H1 (cell line): ENCODE measurements around the gene MAP1LC3A. TPM values are rescaled to one million over a fixed set of nuclear protein-coding genes. Genes with fewer than 3 reads are reported as not detected.

Source experiments
- CTCF ChIA-PET: fragments of 300-600 bp; sonication (Branson Sonifier 250); formaldehyde crosslinking; loops from one replicate; lab custom pipeline; 2021; ENCODE audit not compliant: partially characterized antibody; lab: Charles Lee
- POLR2A ChIA-PET: fragments of 300-600 bp; sonication (Branson Sonifier 250); formaldehyde crosslinking; loops from one replicate; lab custom pipeline; 2021; ENCODE audit warnings: inconsistent platforms; ENCODE audit not compliant: partially characterized antibody; lab: Charles Lee
- DNase-seq, 2 experiments: peaks; one replicate each; pipeline versions ENCODE4 v3.0.0 to v3.0.0-alpha.2; 2010 to 2022; ENCODE audit warnings: low spot score in 2 of 2, low read depth in 1 of 2, mixed read lengths in 1 of 2
- FAIRE-seq: peaks from 2 replicates; lab custom pipeline; 2011; peaks lifted over from hg19 to GRCh38; lab: Jason Lieb, UNC
- H2AFZ ChIP-seq: 2 replicates; pipeline ENCODE4 v1.8.1; 2012; ENCODE audit warnings: low read length, inconsistent platforms
- H2AK5ac ChIP-seq: 2 replicates; pipeline ENCODE4 v1.6.1; 2013; ENCODE audit warnings: low read depth, low read length
- H2BK120ac ChIP-seq: replicated peaks from 2 replicates; pipeline ENCODE3; 2013; ENCODE audit warnings: low read depth, low read length, inconsistent platforms
- H2BK12ac ChIP-seq: 2 replicates; pipeline ENCODE4 v1.6.1; 2013; ENCODE audit warnings: low read depth, low read length
- H2BK15ac ChIP-seq: 2 replicates; pipeline ENCODE4 v1.6.1; 2013; ENCODE audit warnings: low read length
- H2BK20ac ChIP-seq: 2 replicates; pipeline ENCODE4 v1.6.1; 2013; ENCODE audit warnings: low read length
- H2BK5ac ChIP-seq: 2 replicates; pipeline ENCODE4 v1.6.1; 2013; ENCODE audit warnings: low read depth, low read length
- H3K14ac ChIP-seq: 2 replicates; pipeline ENCODE4 v1.6.1; 2013; ENCODE audit warnings: inconsistent platforms; ENCODE audit not compliant: insufficient read length
- H3K18ac ChIP-seq: 2 replicates; pipeline ENCODE4 v1.6.1; 2013; ENCODE audit warnings: low read length; ENCODE audit errors: extremely low read depth
- H3K23ac ChIP-seq: 2 replicates; pipeline ENCODE4 v1.6.1; 2013; ENCODE audit warnings: inconsistent platforms; ENCODE audit not compliant: insufficient read length
- H3K23me2 ChIP-seq: 2 replicates; pipeline ENCODE4 v1.6.1; 2013; ENCODE audit warnings: low read depth, low read length
- H3K27ac ChIP-seq: 2 replicates; pipeline ENCODE4 v1.6.1; 2011; ENCODE audit warnings: low read depth, low read length, inconsistent platforms
- H3K27me3 ChIP-seq, 4 experiments: replicated peaks in 1 of 4; 1 replicate in 1 of 4; 2 replicates in 3 of 4; pipeline versions ENCODE4 v1.6.1 to v1.8.1; 2011 to 2013; ENCODE audit warnings: low read length in 3 of 4, mild to moderate bottlenecking in 3 of 4, inconsistent platforms in 2 of 4, mixed read lengths in 2 of 4, moderate library complexity in 1 of 4; ENCODE audit not compliant: control insufficient read depth in 3 of 4, insufficient read depth in 3 of 4; ENCODE audit errors: extremely low read depth in 1 of 4
- H3K36me3 ChIP-seq, 4 experiments: 2 replicates each; pipeline versions ENCODE4 v1.6.1 to v1.8.1; 2011 to 2013; ENCODE audit warnings: mild to moderate bottlenecking in 4 of 4, low read length in 3 of 4, moderate library complexity in 2 of 4, control low read depth in 1 of 4, inconsistent platforms in 1 of 4; ENCODE audit not compliant: insufficient read depth in 4 of 4, control insufficient read depth in 2 of 4
- H3K4ac ChIP-seq: replicated peaks from 2 replicates; pipeline ENCODE3; 2013; ENCODE audit warnings: low read length, low read depth, mixed read lengths, inconsistent platforms; ENCODE audit not compliant: insufficient read length
- H3K4me1 ChIP-seq, 4 experiments: replicated peaks in 1 of 4; 1 replicate in 1 of 4; 2 replicates in 3 of 4; pipeline versions ENCODE4 v1.6.1 to v1.8.1; 2011 to 2013; ENCODE audit warnings: low read length in 3 of 4, inconsistent platforms in 2 of 4, mixed read lengths in 1 of 4; ENCODE audit not compliant: insufficient read depth in 4 of 4, control insufficient read depth in 3 of 4
- H3K4me2 ChIP-seq, 2 experiments: 2 replicates each; pipeline versions ENCODE4 v1.6.1 to v1.8.1; 2011 to 2013; ENCODE audit warnings: low read depth in 2 of 2, low read length in 2 of 2, control low read depth in 1 of 2, inconsistent platforms in 1 of 2, mild to moderate bottlenecking in 1 of 2; ENCODE audit not compliant: insufficient read depth in 1 of 2
- H3K4me3 ChIP-seq, 4 experiments: fragments of 200-600, 300-600 bp in 1 of 4; sonication (generic), shearing (Covaris generic), sonication (Bioruptor Twin) in 1 of 4; 2 replicates each; pipeline versions ENCODE4 v1.5.1 to v1.8.1; 2011 to 2016; ENCODE audit warnings: low read length in 4 of 4, low read depth in 3 of 4, control low read depth in 2 of 4, inconsistent platforms in 2 of 4, mild to moderate bottlenecking in 2 of 4, mixed read lengths in 1 of 4, moderate library complexity in 1 of 4; ENCODE audit not compliant: insufficient read depth in 2 of 4; ENCODE audit errors: extremely low read depth in 1 of 4
- H3K56ac ChIP-seq: replicated peaks from 2 replicates; pipeline ENCODE3; 2013; ENCODE audit warnings: low read depth, mild to moderate bottlenecking, mixed read lengths, low read length, inconsistent platforms; ENCODE audit not compliant: insufficient read length
- H3K79me1 ChIP-seq: 2 replicates; pipeline ENCODE4 v1.6.1; 2013; ENCODE audit warnings: low read depth, low read length, control low read depth
- H3K79me2 ChIP-seq, 2 experiments: 2 replicates each; pipeline versions ENCODE4 v1.6.1 to v1.8.1; 2012 to 2013; ENCODE audit warnings: low read length in 2 of 2, mild to moderate bottlenecking in 2 of 2, inconsistent platforms in 1 of 2; ENCODE audit not compliant: insufficient read depth in 2 of 2, control insufficient read depth in 1 of 2
- H3K9ac ChIP-seq, 4 experiments: replicated peaks in 1 of 4; 1 replicate in 1 of 4; 2 replicates in 3 of 4; pipeline versions ENCODE4 v1.6.1 to v1.8.1; 2011 to 2013; ENCODE audit warnings: low read depth in 3 of 4, low read length in 3 of 4, control low read depth in 2 of 4, mild to moderate bottlenecking in 2 of 4, moderate library complexity in 2 of 4, inconsistent platforms in 1 of 4; ENCODE audit errors: extremely low read depth in 1 of 4
- H3K9me3 ChIP-seq, 2 experiments: 2 replicates each; pipeline versions ENCODE4 v1.6.1 to v1.8.1; 2012 to 2013; ENCODE audit warnings: mild to moderate bottlenecking in 2 of 2, moderate library complexity in 2 of 2, control low read depth in 1 of 2, inconsistent platforms in 1 of 2, low read depth in 1 of 2, low read length in 1 of 2, mixed read lengths in 1 of 2; ENCODE audit not compliant: insufficient read depth in 2 of 2
- H4K20me1 ChIP-seq, 2 experiments: replicated peaks in 1 of 2; 2 replicates each; pipeline versions ENCODE3 to v1.8.1; 2011 to 2013; ENCODE audit warnings: inconsistent platforms in 2 of 2, low read length in 2 of 2, mild to moderate bottlenecking in 1 of 2; ENCODE audit not compliant: insufficient read depth in 2 of 2, control insufficient read depth in 1 of 2
- H4K5ac ChIP-seq: 2 replicates; pipeline ENCODE4 v1.6.1; 2013; ENCODE audit warnings: low read length, low read depth, mixed read lengths, inconsistent platforms; ENCODE audit not compliant: insufficient read length
- H4K8ac ChIP-seq: 2 replicates; pipeline ENCODE4 v1.8.0; 2013; ENCODE audit warnings: mild to moderate bottlenecking, moderate library complexity, low read length, inconsistent platforms; ENCODE audit not compliant: insufficient read depth; ENCODE audit errors: extremely low read depth
- H4K91ac ChIP-seq: replicated peaks from 2 replicates; pipeline ENCODE3; 2013; ENCODE audit warnings: low read length, mixed read lengths, inconsistent platforms; ENCODE audit not compliant: insufficient read length
- ASH2L ChIP-seq: fragments of 200-600, 300-600 bp; sonication (generic); IDR thresholded peaks from one replicate; pipeline ENCODE4 v1.7.1; 2017; ENCODE audit warnings: low read length
- CBX8 ChIP-seq: fragments of 300-800, 300-1000 bp; sonication (generic); IDR thresholded peaks from 2 replicates; pipeline ENCODE4 v1.7.1; 2016; ENCODE audit warnings: low read depth, low read length, borderline replicate concordance
- CHD1 ChIP-seq: IDR thresholded peaks from 2 replicates; pipeline ENCODE4 v1.6.1; 2012; ENCODE audit warnings: low read depth, low read length, improper control_type of control experiment
- KDM5A ChIP-seq: fragments of 200-600 bp; IDR thresholded peaks from 2 replicates; pipeline ENCODE4 v1.7.1; 2012; ENCODE audit warnings: mild to moderate bottlenecking, low read length, inconsistent platforms, mixed read lengths
- MAFK ChIP-seq: IDR thresholded peaks from 2 replicates; pipeline ENCODE4 v1.6.1; 2012; ENCODE audit warnings: low read depth, mild to moderate bottlenecking, improper control_type of control experiment, low read length
- NRF1 ChIP-seq: IDR thresholded peaks from 2 replicates; pipeline ENCODE4 v1.6.1; 2011; ENCODE audit warnings: mild to moderate bottlenecking, low read depth, low read length, improper control_type of control experiment
- PHF8 ChIP-seq: fragments of 200-600 bp; sonication (generic); conservative IDR thresholded peaks from 2 replicates; pipeline ENCODE4 v1.7.1; 2012; ENCODE audit warnings: low read depth, mild to moderate bottlenecking, inconsistent platforms, low read length, moderate library complexity
- POLR2A ChIP-seq, 2 experiments: IDR thresholded peaks; 1 replicate in 1 of 2; 2 replicates in 1 of 2; pipeline ENCODE4 v1.6.1; 2011; ENCODE audit warnings: low read depth in 2 of 2, low read length in 2 of 2, mild to moderate bottlenecking in 2 of 2; ENCODE audit errors: control extremely low read depth in 1 of 2
- SAP30 ChIP-seq: fragments of 300-600 bp; sonication (generic); IDR thresholded peaks from 2 replicates; pipeline ENCODE4 v1.7.1; 2012; ENCODE audit warnings: low read length, moderate library complexity, mild to moderate bottlenecking, inconsistent platforms; ENCODE audit not compliant: insufficient read depth, insufficient replicate concordance
- SIX5 ChIP-seq: IDR thresholded peaks from 2 replicates; pipeline ENCODE4 v1.6.1; 2011; ENCODE audit warnings: mild to moderate bottlenecking, low read depth, low read length
- TAF1 ChIP-seq: IDR thresholded peaks from 2 replicates; pipeline ENCODE4 v1.6.1; 2011; ENCODE audit warnings: mild to moderate bottlenecking, low read depth, low read length
- WGBS, 2 experiments: shearing (Covaris generic) in 1 of 2; methylation state at CpG; one replicate each; pipeline versions ENCODE4 v1.1.6 to v1.1.7; 2013 to 2015; ENCODE audit warnings: low lambda C conversion rate in 2 of 2, mixed read lengths in 2 of 2, inconsistent platforms in 1 of 2, low coverage in 1 of 2, missing lambda C conversion rate in 1 of 2; ENCODE audit not compliant: insufficient replicate concordance in 2 of 2, insufficient coverage in 1 of 2, insufficient read length in 1 of 2; ENCODE audit errors: extremely low coverage in 1 of 2, missing lambda C conversion rate in 1 of 2; 5-methylcytosine and 5-hydroxymethylcytosine counted together
- polyA plus RNA-seq, 7 experiments: library from polyadenylated mRNA; depleted of rRNA in 3 of 7; stranded (reverse) in 5 of 7; unstranded in 2 of 7; fragments of >200 nt in 5 of 7; fragments of 200-250 nt in 2 of 7; gene quantifications; 1 replicate in 5 of 7; 2 replicates in 1 of 7; 4 replicates in 1 of 7; pipeline versions ENCODE4 v1.2.1 to v1.2.3, GENCODE V29; 2011 to 2013; ENCODE audit warnings: missing spikeins in 2 of 7, mixed read lengths in 2 of 7
- total RNA-seq: library from RNA; stranded (reverse); fragmentation: NEBNext Ultra II Directional; extraction: Animal tissue kit (Norgen Biotek cat#: 25700); gene quantifications from 2 replicates; pipeline ENCODE4 v1.2.1, GENCODE V29; 2021
- TF ChIP-seq, protein P1 (sequence below): IDR thresholded peaks from 2 replicates; pipeline ENCODE4 v1.6.1; 2011; ENCODE audit warnings: low read length, improper control_type of control experiment

The MAP1LC3A gene
- total and polyA plus RNA-seq, 2 of the 8 experiments (the other 6 are each of a cell fraction or from before 2014, with no cell fraction given): 5.0 to 6.1 TPM

- no peaks in the 10 kb centered on the region for H3K9me3 ChIP-seq
- no peak overlapping the region for H4K5ac ChIP-seq
- peaks cover 5% of the 10 kb centered on the region; the same call in 1 of the 2 replicates for H3K23me2 ChIP-seq
- H3K14ac ChIP-seq: no peak overlapping the region
- H3K36me3 ChIP-seq: no peaks in the 10 kb centered on the region
- H3K27me3 ChIP-seq: no peaks in the 10 kb centered on the region
- no peak overlapping the region for H2BK15ac ChIP-seq
- DNase-seq: no peak
- WGBS, 2 experiments: 90% methylated on average over 22 of the region's 22 CpGs; no CpG with 5 or more reads in 1 of the 2 experiments
- CTCF ChIA-PET: interaction anchor here (0.6 to 4.3 kb wide), 8 partner anchors 9 to 595 kb away, joined by 3 to 24 read pairs (median 4); no protein-coding TSS in a partner anchor
- no peak overlapping the region for H3K56ac ChIP-seq
- H4K91ac ChIP-seq: no peak overlapping the region
- H3K27ac ChIP-seq: no peak overlapping the region
- H2BK20ac ChIP-seq: no peak overlapping the region
- FAIRE-seq: no peak
- H4K8ac ChIP-seq: peak overlapping the region; percentile 86
- no peak overlapping the region for H2BK120ac ChIP-seq
- no peaks in the 10 kb centered on the region for H4K20me1 ChIP-seq
- H2BK5ac ChIP-seq: no peak overlapping the region
- no peak overlapping the region for H3K4me3 ChIP-seq
- no peaks in the 10 kb centered on the region for H3K79me1 ChIP-seq
- POLR2A ChIA-PET: interaction anchor here (0.6 to 1.6 kb wide), 3 partner anchors 10 to 1539 kb away, joined by 3 to 5 read pairs (median 4); no protein-coding TSS in a partner anchor
- H3K4ac ChIP-seq: no peak overlapping the region
- no peaks in the 10 kb centered on the region for H3K79me2 ChIP-seq
- H3K4me1 ChIP-seq: peaks cover 0 to 17% (median 2%) of the 10 kb centered on the region in 4 experiments; a peak in 5 of 7 replicates
- no peak overlapping the region for H2AFZ ChIP-seq
- H3K18ac ChIP-seq: no peak overlapping the region
- no peak overlapping the region for H3K9ac ChIP-seq
- H3K23ac ChIP-seq: no peak overlapping the region
- no peak overlapping the region for H3K4me2 ChIP-seq
- no peak overlapping the region for H2AK5ac ChIP-seq
- H2BK12ac ChIP-seq: no peak overlapping the region
- TF ChIP-seq NRF1 (no peak), CBX8 (no peak), ASH2L (no peak), SIX5 (no peak), POLR2A (IDR thresholded peaks at IDR 0.05; ENCODE audit: control extremely low read depth in 1 of 2, low read depth in 2 of 2, low read length in 2 of 2) (no peak), SAP30 (no peak), TAF1 (no peak), MAFK (no peak), CHD1 (no peak), PHF8 (no peak), KDM5A (no peak)
- TF ChIP-seq, protein P1, sequence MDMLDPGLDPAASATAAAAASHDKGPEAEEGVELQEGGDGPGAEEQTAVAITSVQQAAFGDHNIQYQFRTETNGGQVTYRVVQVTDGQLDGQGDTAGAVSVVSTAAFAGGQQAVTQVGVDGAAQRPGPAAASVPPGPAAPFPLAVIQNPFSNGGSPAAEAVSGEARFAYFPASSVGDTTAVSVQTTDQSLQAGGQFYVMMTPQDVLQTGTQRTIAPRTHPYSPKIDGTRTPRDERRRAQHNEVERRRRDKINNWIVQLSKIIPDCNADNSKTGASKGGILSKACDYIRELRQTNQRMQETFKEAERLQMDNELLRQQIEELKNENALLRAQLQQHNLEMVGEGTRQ: no peak
Measured at GRCh38 chr20:34547844-34548613, 10.5 kb upstream of the MAP1LC3A start.
